GM21528 (cell line): Measurements from ENCODE around the gene FUT1.
"Not testable (repeated sequence)": the region's sequence is repeated elsewhere in the genome, so short reads cannot be mapped to it uniquely, and the experiment has no call there.

ENCODE experiments used
- ATAC-seq: cut with Tn5 transposase; IDR thresholded peaks from one replicate; pipeline ENCODE4 v1.9.1; 2021; ENCODE audit warnings: mild to moderate bottlenecking, moderate library complexity; ENCODE audit not compliant: unreplicated experiment, low FRiP score

FUT1 gene

DNA sequence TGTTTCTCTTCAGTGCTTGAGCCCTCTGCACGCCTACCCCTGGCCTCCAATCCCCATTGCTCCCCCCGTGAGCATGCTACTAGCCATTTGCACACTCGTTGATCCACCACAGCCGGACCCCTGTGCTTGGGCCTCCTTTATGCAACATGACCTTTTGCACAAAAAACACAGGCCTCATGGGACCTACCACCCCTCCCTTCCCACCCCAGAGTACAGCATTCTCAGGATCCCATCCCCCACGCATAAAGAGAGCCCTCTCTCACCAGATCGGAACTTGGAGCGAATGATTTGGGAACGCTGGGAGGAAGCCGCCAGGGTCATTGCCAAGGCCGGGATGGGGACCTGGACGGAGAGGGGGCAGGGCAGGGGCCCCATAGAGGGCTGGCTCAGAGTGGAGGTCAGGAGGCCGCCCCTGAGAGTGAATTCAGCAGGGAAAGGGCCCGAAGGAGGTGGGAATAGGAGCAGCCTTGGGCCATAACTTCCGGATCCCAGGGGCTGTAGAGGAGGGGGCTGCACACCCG, 33.7 kb downstream of the FUT1 start:
- no peak for ATAC-seq

DNA sequence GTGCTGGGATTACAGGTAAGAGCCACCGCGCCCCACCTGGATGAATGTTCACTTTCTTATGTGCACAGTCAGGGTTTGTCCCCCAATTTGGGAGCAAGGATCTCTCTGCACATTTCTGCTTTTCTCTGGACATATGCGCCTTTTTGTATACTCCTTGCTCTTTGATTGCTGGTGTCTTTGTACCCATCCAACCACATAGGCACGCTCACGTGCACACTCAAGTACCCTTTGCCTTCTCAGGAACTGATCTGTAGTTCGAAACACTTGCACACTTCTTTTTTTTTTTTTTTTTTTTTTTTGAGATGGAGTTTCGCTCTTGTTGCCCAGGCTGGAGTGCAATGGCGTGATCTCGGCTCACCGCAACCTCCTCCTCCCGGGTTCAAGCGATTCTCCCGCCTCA, 34.3 kb downstream of the FUT1 start:
- not testable (repeated sequence) for ATAC-seq

DNA sequence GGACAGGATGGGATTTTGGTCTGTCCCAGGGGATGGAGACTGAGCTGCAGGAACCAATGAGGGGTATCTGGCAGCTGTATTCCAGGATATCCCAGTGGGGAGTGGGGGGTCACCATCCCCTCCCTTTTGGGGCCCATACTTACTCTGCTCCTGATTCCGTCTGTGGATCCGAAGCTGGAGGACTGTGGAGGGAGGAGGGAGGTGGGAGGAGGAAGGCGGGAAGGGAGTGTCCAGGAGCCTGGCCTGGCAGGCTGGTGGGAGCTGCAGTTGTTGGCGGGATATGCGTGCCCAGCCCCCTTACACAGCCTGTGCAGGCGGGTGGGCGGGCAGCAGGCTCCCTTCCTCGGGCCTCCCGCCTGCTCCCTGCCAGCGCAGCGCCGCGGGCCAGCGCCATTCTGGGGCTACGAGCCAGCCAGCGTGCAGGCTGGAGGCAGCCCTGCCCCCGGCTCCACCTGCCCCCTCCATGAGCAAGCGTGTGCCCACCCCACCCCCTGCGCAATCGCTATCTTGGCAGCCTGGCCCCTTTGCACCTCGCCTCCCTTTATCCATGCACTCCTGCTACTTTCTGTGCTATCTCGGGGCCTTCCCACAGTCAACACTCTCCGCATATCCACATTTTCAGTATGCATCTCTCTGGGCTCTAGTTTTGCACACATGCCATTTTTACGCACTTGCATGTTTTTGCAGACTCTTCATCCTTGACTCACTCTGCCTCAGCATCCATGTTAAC, 35.7 kb downstream of the FUT1 start:
- no peak for ATAC-seq

DNA sequence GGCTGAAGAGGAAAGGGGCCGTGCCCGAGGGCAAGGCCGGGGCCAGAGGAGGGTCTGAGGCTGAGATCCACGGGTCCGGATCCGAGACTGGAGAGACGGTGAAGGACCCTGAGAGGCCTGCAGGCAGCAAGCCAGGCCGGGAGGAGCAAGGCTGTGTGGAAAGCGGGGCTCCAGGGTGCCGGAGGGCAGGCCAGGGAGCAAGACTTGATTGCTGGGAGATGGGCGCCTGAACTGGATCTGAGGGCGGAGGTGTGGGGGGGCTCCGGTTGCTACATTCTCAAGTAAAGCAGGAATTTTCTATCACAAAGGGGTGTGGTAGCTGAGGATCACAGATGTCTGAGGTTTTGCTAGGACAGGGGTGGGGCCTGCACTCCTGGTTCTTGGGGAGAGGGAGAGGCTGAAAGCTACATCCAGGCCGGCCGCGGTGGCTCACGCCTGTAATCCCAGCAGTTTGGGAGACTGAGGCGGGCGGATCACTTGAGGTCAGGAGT, 36.7 kb downstream of the FUT1 start:
- no peak for ATAC-seq

DNA sequence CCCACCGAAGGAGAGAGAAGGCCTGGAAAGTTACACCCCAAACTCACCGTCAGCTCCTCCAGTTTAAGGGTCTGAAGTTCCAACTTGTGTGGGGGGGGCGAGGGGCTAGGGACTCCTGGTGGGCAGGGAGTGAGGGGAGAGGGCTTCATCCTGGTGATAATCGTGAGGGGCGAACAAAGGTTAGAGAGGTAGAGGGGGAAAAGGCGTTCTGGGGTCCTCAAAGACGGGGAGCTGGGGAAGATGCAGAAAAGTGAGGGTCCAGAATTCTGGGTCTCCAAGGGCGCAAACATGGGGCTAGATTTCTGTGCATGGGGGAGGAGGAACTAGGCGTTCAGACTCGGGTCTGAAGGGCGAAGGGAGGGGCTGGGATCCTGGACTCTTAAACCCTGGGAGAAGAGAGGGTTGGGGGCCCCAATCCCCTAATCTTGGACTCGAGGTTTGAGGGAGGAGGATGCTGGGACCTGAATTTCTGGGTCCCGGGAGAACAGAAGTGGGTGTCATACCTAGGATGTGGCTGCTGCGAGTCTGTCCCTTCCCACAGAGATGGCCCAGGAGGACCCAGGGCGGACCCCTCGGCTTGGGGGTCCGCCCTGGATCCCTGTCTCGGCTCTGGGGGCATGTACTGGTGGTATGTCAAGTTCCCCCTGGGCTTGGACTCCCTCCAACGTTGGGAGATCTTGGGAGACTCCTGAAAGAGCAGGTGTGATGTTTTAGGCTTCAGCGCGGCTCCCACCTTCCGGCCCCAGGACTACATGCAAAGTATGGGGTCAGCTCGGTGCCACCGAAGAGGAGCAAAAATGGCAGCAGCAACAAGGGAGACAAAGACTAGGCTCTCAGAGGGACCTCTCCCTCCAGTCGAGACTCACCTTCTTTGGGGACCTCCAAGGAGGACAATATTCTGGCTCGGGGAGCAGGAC, 37.4 kb downstream of the FUT1 start:
- ATAC-seq = no peak

DNA sequence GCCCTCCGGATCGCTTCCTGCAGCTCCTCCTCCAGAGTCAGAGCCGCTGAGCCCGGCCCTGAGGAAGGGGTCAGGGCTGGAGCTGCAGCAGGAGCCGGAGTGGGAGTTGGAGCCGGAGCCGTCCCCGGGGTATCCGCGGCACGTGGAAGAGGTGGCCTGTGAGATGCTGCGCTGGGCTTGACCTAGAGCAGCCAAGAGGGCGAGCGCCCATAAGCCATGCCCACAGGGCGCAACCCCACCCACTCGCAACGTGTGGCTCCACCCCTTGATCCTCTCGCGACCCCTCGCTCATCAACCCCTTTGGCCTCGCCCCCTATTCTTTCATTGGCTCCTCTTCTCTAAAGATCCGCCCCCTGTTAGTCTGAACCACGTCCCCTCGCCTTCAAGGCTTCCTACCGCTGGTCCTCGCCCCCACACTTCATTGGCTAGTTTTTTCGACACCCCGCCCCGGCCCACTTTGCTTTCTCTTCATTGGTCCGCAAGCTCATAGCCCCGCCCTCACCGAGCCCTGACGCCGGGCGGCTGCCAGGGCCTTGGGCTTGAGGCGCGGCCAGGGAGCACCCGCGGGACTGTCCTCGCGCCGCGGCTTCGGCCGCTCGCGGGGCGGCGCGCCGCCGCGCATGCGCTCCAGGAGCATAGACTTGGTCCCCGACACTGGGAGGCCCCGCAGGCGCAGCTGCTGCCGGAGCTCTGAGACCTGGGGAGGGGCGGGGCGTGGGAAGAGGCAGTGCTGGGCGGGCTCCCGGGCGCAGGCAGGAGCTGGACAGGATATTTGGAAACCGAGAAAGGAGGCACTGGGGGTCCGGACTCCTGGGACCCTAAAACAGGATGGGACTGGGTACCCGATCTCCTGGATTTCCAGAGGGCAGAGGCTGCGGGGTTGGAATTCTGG, 38.3 kb downstream of the FUT1 start:
- ATAC-seq = peak; percentile 84

DNA sequence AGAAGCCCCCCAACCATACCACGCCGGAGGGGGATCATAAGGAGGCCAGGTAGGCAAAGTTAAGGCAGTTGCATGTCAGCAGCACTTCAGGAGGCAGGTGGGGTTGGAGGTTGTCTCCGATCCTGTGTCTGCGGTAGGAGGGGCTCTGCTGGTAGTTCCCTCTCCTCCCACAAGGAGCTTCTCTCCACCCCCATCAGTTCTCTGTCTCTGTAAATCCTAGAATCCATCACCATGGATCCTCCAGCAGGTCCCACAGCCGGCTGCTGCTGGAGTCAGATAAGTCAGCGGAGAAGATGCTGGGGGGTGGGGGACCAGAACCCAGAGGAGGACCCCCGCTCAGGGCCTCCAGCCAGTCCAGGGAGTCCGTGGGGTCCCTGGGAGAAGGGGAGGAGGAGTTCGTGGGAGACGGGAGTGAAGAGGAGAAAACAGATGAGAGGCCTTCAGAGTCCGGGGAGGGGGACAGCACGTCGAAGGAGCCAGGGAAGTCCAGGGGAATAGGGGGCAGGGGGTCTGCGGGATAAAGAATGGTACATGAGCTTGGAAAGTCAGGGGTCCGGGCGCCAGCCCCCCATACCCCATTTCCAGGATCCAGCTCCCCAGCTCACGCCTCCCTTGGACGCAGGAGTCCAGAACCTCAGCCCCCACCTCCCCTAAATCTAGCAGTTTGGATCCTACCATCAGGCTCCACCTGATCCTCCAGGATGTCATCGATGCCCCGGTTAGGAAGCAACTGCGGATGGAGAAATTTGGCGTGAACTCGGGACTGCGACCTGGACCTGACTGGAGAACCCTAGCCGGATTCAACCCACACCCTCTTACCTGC, 39.2 kb downstream of the FUT1 start:
- no peak for ATAC-seq

DNA sequence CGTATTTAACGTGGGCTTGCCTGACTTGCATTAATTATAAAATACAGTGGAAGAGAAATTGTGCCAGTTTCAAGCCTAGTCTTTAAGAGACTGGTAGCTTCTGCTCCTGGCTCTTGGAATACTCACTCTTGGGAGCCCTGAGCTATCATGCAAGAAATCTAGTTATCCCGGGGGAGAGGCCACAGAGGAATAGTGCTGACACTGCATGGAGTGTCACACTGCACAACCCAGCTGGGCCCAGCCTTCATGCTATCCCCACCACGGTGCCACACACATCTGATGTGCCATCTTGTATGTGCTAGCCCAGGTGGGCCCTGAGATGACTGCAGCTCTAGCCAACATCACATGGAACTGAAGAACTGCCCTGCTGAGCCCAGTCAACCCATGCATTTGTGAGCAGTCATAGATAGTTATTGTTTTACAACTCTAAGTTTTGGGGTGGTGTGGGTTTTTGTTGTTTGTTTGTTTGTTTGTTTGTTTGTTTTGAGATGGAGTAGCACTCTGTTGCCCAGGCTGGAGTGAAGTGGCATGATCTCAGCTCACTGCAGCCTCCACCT, 41.3 kb downstream of the FUT1 start:
- ATAC-seq = no peak

DNA sequence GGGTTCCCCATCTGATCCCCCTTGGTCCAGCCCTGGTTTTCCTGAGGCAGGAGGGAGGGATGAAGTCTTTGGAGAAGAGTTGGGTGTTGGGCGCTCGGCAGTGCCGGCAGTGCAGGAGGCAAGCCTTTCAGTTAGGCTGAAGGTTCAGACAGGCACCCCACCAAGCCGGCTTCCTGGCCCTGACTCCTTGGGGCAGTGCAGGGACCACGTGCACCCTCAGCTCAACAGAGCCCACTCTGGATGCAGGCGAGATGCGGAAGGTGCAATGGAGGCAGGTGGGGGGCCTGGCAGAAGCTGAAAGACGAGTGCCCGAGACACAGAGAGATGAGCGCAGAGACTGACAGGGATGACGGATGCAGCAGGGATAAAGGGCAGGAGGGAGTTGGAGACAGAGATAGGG, 44.0 kb downstream of the FUT1 start:
- no peak for ATAC-seq

DNA sequence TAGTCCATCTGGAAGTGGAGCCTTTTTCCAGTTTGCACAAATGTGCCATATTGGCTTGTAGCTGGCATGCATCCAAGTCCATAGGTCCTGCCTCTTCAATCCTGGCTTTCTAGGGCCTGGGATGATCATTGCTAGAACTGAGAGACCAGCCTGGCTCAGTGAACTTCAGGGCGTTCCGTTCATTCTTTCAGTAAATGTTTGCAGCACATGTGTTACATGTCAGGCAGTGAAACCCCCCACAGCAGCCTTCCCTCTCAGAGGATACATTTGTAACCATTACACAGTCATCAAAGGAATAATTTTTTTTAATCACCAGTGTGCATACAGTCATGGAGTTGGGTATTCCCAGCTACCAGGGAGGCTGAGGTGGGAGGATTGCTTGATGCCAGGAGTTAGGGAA, 47.0 kb downstream of the FUT1 start:
- ATAC-seq = no peak

DNA sequence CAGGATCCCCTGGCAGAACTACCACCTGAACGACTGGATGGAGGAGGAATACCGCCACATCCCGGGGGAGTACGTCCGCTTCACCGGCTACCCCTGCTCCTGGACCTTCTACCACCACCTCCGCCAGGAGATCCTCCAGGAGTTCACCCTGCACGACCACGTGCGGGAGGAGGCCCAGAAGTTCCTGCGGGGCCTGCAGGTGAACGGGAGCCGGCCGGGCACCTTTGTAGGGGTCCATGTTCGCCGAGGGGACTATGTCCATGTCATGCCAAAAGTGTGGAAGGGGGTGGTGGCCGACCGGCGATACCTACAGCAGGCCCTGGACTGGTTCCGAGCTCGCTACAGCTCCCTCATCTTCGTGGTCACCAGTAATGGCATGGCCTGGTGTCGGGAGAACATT, 49.1 kb downstream of the FUT1 start:
- no peak for ATAC-seq

DNA sequence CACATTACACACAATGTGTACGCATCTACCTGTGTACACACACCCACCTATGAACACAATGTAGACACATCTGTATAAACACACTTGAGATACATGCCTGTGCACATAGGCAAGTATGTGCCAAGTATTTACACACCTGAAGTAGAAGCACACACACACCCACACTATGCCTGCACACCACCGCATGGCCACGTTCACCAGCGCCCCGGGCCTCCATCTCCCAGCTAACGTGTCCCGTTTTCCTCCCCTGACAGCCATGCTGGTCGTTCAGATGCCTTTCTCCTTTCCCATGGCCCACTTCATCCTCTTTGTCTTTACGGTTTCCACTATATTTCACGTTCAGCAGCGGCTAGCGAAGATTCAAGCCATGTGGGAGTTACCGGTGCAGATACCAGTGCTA, 49.7 kb downstream of the FUT1 start:
- no peak for ATAC-seq

DNA sequence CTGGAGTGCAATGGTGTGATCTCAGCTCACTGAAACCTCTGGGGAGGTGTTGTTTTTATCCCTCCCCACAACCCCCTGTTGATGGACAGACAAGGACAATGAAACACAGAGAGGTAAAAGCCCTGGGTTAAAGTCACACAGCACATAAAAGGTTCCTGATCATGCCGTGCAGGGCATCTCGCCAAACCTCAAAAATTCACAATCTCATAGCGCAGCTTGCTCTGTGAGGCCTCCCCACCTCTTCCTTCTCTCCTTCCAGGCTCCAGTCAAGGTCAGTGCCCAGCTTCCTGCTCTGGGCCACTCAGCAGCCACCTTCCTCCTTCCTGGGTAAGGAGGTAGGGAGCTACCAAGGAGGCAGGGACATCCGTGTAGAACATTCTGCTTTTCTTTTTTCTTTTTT, 54.4 kb downstream of the FUT1 start:
- no peak for ATAC-seq
